ENCODE measurements around the gene AK8.

AK8 gene

DNA sequence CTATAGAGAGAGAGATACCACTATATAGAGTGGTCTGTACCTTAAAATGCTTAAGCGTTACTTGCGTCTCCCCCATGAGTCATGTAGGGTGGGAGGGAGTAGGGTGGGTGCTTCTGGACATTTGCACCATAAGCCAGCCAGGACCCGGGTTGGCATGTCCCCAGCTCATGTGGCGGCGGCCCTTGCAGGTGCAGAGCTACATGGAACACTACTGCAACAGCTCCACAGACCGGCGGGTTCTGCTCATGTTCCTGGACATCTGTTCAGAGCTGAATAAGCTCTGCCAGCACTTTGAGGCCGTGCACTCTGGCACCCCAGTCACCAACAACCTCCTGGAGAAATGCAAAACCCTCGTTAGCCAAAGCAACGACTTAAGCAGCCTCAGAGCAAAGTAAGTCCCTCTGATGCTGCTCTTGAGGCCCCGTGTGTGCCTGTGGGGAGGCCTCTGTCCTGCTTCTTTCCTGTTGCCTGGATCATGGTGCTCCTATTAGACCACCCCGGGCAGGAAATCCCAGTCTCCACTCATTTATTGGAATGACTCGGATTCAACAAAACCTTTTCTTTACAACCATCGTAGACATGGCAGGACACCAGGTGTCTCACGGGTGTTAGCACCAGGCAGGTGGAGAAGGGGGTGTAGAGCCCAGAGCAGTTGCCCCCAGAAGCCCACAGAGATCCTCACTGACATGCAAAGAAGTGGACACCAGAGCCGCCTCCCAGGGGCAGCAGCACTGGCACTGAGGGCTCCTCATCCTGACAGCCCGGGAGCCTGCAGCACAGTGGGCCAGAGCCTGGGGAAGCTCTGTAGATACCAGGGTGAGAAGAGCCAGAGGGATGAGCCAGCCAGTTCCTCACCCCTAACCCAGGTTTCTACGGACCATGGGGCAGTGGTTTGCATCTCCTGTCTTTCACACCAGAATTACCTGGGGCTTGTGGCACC, 9.4 kb upstream of the AK8 start:
- no peak for DNase-seq

DNA sequence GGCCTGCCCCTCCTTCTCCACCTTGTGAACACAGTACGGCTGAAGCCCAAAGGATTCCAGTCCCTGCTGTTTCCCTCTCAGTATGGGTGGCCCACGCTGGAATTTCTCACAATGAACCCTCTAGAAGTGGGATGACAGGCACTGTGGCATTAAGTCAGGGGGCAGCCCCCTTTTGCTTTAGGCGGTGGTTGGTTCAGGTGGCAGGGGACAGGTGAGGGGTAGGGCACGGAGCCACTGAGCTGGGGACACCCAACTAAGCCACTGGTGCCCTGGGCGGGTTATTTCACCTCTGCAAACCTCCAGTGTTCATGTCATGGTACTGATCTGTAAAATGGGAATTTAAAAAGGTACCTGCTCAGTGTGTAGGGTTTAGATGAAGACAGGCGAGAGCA, 8.2 kb upstream of the AK8 start:
- DNase-seq, result no peak

DNA sequence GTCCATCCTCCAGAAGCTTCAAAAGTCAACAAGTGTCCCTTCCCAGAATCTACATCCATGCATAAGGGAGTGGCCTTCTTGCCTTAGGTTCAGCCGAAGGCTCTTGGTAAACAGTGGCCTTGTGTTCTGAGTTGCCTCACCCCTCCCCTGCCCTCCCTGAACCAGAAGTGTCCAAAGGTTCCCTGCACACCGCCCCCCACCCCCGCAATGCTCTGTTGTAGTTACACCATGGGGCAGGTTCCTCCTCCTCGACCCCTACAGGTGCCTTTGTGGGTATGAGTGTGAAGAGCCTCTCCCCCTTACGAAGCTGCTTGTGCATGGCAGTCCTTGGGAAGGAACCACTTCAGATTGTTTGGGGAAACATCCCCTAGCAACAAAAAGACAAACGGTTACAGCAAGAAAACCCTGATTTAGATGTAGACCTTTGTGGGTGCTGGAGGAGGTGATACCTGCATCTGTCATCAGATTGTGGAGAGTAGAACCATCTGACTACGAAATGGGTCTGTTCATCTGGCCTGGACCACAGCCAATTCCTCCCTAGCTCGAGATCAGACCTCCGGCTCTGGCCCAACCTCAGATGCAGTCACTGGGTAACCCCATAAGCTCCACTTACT, 7.7 kb upstream of the AK8 start:
- no peak for DNase-seq

DNA sequence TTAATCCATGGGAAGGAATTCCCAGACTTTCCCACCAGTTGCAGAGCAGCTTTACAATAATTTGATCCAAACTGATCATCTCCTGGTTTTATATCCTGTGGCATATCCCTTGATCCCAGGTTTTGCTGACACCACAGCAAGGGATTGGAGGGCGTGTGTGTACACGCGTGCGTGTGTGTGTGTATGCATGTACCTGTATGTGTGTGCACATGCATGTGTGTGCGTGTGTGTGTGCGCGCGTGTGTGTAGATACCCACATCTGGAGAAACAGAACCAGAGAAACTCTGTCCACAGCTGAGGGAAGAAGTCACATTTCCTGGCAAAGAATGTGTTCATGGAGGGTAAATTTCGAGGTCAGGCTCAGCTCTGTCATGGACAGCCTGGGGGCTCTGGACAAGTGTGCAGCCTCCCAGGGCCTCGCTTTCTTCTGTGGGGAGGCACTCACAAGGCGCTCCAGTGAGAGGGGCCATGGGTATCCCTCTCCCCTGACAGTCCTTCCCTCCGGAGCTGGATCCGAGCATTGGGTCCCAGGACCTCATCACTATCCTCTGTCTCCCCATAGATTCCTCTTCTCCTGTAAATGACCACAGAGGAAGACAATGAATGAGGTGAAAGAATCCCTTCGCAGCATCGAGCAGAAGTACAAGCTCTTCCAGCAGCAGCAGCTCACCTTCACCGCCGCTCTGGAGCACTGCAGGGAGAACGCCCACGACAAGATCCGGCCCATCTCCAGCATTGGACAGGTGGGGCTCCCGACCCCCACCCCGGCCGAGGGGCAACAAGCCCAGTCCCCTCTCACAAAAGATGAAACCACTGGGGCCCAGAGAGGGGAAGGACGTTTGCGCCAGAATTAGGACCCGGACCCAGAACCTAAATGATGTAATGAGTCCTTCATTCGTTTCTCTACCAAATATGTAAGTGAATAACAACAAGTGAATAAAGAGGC, 5.5 kb upstream of the AK8 start:
- DNase-seq, result no peak

DNA sequence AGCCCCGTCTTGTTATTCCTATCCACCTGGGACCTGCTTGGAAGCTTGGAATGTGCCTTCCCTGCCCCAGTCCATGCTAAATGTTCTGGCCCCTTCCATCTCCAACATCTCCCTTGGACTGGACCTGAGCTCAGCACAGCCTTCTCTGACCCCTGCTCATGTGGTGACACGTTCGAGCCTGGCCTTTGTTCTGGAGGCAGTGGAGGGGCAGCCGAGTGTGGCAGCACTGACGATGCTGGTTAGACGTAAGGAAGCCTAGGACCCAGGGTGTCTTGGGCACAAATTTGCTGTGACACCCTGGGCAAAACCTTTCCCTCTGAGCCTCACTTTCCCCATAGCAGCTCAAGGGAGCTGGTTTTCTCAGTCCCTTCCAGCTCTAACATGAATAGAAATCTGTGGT, 4.5 kb upstream of the AK8 start:
- no peak for DNase-seq

DNA sequence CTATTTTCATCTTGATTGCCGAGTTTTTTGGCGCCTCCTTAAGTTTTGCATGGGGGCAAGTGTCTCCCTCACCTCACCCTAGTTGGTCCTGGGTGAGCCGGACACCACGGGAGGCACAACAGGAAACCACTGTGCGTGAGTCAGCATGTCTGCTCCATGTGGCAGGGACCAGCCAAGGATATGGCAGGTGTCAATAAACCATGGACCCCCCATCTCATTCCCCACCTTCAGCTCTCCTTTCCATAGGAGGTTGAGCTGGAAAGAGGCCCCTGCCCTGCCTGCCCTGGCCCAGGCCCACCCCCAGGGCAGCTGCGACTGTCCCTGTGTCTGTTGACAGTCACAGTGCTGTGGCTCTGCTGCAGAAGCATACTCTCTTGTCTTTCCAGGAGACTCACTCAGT, 3.7 kb upstream of the AK8 start:
- peak in 1 of 2 donors; percentile 7 for DNase-seq

DNA sequence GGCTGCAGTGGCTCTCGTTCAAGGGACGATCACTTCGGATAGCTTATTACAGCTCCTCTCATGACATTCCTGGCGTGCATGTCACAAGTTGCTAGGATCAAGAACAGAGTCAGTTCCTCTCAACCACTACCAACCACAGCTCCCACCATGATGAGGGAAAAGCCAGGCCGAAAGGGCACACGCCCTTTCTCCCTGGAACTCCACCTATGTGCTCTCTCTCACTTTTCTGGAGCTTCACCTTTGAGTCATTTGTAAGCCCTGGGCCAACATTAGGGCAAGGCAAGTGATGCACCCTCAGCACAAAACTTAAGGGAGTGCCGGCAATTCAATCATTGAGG, 2.2 kb upstream of the AK8 start:
- DNase-seq, result no peak

DNA sequence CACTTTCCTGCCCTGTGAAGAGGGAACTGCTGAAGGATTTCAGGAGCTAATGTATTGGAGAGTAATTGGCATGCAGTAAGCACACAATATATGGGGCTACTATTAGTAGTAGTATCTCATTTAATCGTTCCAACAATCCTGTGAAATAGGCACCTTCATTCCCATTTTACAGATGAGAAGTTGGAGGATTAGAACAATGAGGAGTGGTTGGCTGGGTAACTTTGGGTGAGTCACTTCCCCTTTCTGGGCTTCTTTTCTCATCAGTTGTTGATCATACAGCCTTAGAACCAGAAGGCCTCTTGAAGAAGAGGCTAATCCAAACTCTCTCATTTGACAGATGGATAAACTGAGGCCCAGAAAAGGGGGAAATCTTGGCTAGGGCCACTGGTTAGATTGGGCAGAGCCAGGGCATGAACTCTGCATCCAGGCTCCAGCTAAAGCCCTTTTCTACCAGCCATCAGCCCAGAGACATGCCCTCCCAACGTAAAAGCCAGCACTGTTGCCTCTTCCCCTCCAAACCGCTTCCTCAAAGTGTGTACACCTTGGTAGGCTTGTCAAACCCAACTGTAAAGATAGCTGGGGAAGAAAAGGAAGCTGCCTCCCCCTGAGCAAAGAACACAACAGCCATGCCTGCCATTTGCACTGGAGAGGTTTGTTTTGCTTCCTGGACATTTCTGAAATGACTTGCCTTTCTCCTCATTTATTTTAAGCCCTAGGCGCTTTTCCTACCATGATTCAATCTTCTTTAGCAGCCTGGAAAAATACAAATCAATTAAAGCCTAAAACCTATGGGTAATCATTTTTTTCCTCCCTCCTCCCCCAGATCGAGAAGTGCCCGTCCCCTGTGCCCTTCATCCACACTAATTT, 1.6 kb upstream of the AK8 start:
- DNase-seq, result no peak

DNA sequence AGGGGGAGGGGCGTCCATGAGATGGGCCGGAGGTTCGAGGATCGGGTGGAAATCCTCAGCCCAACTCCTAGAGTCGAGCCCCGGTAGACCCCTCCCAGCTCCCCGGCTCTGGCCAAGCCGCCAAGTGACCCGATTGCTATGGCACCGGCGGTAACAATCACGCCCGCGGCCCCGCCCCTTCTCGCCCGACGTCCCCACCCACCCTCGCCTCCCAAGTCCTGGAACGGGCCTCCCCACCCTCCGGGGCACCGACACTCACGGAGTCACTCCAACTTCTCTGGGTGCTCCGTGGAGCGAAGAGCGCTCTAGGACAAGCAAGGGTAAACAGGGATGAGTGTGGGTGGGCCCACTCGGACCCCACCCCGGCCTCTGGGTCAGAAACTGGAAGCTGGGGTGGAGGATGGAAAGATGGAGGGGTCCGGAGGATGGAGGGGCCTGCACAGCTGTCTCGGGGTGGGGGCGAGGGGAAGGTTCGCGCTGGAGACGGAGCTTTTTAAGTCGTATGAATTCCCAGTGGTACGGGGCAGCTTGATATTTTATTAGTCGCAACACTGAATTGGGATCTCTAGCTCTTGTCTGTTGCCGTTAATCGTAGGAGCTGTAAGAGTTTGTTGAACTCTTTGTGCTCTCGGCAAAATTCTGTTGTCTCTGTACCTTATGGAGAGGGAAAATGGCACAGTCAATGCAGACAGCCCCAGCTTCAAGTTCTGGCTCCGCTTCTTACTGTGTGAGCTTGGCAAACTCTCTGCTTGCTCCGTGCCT, 792 bp upstream of the AK8 start, which contains the start of gene SPACA9:
TSS of gene SPACA9 (plus strand) at position 204 of the 762 bp plus-strand sequence. CDS start 5,050 bp downstream, outside the sequence.
- no peak for DNase-seq

DNA sequence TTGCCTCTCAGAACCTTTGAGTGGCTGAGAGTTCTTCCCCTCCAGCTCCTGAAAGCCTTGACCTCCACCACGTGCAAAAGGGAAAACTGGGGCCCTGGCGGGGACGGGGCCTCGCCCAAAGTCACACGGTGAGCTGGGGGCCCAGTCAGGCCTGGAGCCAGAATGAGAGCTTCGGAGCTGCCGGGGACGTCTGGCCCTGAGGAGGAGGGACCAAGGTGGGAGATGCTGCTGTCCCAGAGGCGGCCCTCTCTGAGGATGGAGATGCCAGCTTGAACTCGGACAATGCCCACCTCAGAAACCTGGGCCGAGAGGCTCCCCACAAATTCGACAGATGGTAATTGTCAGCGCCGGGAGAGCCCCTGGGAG, 643 bp downstream of the AK8 start:
- DNase-seq, result no peak

DNA sequence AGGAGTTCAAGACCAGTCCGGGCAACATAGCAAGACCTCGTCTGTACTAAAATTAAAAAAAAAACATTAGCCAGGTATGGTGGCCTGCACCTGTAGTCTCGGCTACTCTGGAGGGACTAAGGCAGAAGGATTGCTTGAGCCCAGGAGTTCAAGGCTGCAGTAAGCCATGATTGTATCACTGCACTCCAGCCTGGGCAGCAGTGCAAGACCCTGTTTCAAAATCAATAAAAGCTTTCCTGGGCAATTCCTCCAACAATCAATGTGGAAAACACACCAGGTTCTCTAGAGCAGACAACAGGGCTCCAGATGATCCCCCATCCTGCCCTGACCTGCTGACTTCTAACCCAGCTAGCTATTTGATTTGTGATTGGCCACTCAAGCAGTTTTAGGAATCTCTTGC, 1.2 kb downstream of the AK8 start:
- DNase-seq, result no peak

DNA sequence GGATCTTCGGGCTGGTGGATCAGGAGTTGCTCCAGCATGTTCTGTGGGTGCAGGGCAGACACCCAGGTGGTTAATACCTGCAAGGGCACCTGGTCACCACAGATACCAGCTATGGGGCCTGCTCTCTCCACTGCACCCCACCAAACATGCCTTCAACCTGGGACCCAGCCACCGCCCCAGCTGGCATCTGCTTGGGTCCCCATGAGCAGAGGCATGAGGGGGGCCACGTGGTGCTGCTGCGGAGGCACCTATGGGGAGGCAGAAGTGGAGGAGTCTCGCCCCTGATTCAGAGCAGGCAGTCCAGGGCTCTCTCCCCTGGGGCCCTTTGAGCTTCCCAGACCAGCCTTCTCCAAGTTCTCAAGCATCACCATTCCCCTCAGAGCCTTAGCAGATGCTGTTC, 2.9 kb downstream of the AK8 start:
- no peak for DNase-seq

DNA sequence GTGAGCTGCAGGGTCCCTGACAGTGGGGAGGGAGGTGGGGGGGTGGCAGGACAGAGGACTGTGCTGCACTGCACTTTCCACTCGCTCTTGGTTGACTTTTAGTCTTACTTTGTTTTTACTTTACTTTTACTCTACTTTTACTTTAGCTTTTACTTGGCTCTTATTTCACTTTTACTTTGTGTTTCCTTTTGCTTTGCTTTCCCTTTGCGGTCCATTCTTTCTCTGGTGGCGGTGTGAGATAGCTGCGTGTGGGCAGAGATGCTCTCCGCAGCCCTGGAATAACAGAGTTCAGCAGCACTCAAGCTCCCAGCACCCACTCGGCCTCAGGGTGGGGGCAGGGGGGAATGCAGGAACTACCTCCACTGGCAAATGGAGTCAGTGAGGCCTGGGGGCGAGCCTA, 4.7 kb downstream of the AK8 start:
- no peak for DNase-seq

DNA sequence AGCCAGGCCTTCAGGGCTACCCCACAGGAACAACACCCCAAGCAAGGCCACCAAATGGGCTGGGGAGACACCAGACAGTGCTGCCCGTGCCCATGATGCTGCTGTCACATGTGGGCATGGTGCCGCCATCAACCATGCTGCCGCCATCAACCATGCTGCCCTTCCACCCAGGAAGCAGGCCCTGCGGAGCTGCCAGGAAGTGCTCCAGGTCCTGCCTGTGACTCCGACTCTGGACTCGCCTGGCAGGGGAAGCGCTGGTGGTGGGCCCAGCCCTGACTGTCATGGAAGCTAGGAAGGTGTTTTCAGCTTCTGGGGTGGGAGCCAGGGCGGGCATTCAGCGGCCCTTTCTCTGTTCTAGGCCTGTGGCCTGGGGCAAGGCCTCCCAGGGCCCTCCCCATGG, 8.8 kb downstream of the AK8 start:
- no peak for DNase-seq

DNA sequence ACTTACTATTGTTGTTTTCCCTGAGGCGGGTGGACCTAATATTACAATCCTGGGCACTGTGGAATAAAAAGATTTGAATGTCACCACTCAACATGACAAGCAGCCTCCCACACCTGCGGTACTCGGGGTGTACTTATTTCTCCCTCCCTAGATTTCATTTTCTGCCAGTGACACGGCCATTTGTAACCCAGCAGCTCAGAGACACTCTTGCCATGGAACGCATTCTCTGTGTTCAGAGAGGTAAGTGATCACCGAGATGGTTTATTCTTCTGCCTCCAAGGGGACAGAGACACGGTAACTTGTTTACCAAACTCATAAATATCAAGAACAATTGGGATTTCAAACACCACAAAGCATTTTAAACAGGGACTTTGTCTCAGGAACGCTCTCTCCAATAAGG, 11.2 kb downstream of the AK8 start:
- DNase-seq, result no peak

DNA sequence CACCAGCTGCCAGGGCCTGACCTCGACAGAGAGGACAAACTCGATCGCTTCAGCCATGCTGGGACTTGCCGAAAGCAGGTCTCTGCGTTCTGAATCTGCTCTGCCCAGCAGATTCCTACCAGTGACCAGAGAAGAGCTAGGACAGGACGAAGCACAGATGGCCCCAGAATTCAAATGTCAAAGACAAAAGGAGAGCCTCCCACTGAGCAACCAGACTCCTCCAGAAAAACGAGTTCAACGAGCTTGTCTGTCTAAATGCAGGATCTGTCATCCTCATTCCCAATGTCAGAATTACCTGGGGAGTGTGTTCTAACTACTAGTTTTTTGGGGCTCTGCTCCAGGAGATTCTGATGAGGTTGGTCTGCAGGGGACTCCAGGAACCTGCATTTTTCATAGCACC, 13.4 kb downstream of the AK8 start:
- DNase-seq, result no peak

DNA sequence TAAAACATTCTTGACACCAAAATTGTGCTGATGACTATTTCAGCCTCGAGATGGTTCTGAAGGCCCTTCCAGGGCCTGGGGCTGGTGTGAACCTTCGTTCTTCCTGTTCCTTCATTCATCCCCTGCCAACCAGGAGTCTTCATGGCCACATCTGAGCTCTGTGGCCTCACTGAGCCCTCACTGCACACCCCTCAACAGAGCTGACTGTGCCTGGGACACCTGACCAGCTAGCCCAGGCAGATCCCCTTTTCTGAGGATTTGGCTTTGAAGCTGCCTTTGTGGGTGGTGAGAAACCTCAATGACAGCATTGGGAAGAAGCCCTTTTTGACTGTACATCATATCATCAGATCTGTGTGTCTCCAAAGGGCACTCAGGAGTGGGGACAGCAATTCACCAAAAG, 13.8 kb downstream of the AK8 start:
- DNase-seq, result no peak

DNA sequence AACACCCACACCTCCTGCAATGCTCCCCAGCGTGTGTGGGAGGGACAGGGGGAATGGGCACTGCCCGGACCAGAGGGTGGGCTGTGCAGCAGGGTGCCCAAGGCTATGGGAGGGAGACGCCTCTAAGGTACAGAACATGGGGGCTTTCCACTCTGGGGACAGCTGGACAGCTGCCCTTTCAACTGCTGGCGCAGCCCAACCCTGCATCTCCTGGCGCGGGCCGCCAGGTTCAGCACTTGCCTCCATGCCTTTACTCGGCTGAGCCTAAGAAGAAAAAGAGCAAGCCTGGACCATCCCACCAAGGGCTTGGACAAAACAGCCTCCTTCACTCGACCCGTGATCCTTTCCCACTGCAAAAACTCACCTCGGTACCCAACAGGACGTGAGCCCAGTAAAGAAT, 15.0 kb downstream of the AK8 start:
- DNase-seq, result no peak

DNA sequence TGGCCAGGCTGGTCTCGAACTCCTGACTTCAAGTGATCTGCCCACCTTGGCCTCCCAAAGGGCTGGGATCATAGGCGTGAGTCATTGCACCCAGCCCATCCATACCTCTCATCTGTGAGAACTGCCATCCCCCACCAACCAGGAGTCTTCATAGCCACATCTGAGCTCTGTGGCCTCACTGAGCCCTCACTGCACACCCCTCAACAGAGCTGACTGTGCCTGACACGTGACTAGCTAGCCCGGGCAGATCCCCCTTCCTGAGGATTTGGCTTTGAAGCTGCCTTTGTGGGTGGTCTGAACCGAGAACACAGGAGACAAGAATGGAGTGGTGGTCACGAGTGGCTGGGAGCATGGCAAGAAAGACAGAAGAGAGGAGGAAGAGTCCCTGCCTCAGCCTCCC, 15.6 kb downstream of the AK8 start:
- no peak for DNase-seq

DNA sequence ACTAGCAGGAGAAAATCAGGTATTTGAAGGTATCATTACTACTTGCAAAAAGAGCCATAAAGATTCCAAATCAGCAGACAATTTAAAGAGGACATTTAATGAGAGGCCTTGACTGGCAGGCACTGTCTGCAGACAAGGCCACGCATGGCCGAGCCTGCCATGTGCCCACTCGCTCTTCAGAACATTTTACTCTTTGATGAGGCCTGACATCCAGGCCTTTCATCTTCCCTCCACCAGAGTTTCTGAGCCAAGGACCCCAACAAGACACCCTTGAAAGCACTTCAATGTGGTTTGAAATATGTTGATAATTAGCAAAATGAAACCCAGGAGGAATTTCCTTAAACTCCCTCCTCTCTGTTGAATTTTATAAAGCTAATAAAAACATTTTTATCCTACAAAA, 16.4 kb downstream of the AK8 start:
- DNase-seq, result no peak

DNA sequence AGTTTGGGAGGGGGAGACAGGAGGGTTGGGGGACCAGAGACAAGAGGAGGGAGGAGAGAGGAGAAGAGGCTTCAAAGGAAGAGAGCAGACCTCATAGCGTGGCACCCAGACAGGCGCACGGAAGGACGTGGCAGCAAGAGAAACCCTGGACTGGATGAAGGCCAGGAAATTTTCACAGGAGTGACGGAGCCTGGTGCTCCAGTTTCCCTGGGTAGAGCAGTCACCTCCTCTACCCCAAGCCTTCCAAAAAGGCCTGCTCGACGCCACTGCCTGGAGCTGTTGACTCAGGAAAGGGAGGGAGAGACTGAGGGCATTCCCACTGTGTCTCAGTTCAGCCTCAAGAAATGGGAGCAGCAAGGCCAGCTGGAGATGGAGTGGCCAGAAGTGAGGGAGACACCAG, 19.3 kb downstream of the AK8 start:
- DNase-seq, result no peak
